Measurements from ENCODE around the gene MRI1.

- no peak for TF ChIP-seq CTCF (IDR thresholded peaks at IDR 0.05)
- TF ChIP-seq EP300 (IDR thresholded peaks at IDR 0.05) = no peak
- TF ChIP-seq POLR2AphosphoS5 (IDR thresholded peaks at IDR 0.05) = no peak
- TF ChIP-seq POLR2A (IDR thresholded peaks at IDR 0.05) = no peak
Observed at GRCh38 chr19:13817018-13817614, 52.8 kb downstream of the MRI1 start.

Data from suprapubic skin (tissue), 4 donors.